BLaER1 (cell line): Measurements from ENCODE around the gene CASKIN1.
A peak's percentile ranks its signal among the peaks of the same experiment; 100 is the strongest.

Experiments
- H3K27ac ChIP-seq: shearing (Covaris generic); formaldehyde crosslinking; 2 replicates; pipeline ENCODE4 v1.8.1; 2022
- H3K27me3 ChIP-seq: shearing (Covaris generic); formaldehyde crosslinking; 2 replicates; pipeline ENCODE4 v1.8.1; 2022
- H3K36me3 ChIP-seq: shearing (Covaris generic); formaldehyde crosslinking; 2 replicates; pipeline ENCODE4 v1.8.1; 2022
- H3K4me1 ChIP-seq: shearing (Covaris generic); formaldehyde crosslinking; 2 replicates; pipeline ENCODE4 v1.8.1; 2022
- H3K4me2 ChIP-seq: shearing (Covaris generic); formaldehyde crosslinking; 2 replicates; pipeline ENCODE4 v1.8.1; 2022
- H3K4me3 ChIP-seq: shearing (Covaris generic); formaldehyde crosslinking; 2 replicates; pipeline ENCODE4 v1.8.1; 2022
- H3K9ac ChIP-seq: shearing (Covaris generic); formaldehyde crosslinking; 2 replicates; pipeline ENCODE4 v1.8.1; 2022
- H3K9me3 ChIP-seq: shearing (Covaris generic); formaldehyde crosslinking; 2 replicates; pipeline ENCODE4 v1.8.1; 2022
- H4K20me1 ChIP-seq: shearing (Covaris generic); formaldehyde crosslinking; 2 replicates; pipeline ENCODE4 v1.8.1; 2022
- Cebpa-rat ChIP-seq: shearing (Covaris generic); IDR thresholded peaks from 2 replicates; pipeline ENCODE4 v1.8.1; 2022

CASKIN1 gene

GRCh38 chr16:2166263-2167067 lies 29.9 kb downstream of the CASKIN1 start:
- Histone ChIP-seq H3K9me3 (peaks cover 16% of the 10 kb centered on the region; the same call in 1 of the 2 replicates), H3K4me2 (no peak overlapping the region), H3K36me3 (peaks cover 75% of the 10 kb centered on the region), H3K4me3 (no peak overlapping the region), H4K20me1 (peaks cover 90% of the 10 kb centered on the region), H3K27ac (no peak overlapping the region), H3K9ac (no peak overlapping the region), H3K4me1 (peaks cover 64% of the 10 kb centered on the region), H3K27me3 (no peaks in the 10 kb centered on the region)
- no peak for TF ChIP-seq Cebpa-rat

GRCh38 chr16:2165861-2166260 lies 30.5 kb downstream of the CASKIN1 start:
- H3K27ac ChIP-seq, result no peak overlapping the region
- H4K20me1 ChIP-seq, result peaks cover 89% of the 10 kb centered on the region
- no peak overlapping the region for H3K4me3 ChIP-seq
- no peak overlapping the region for H3K4me2 ChIP-seq
- no peak for TF ChIP-seq Cebpa-rat
- H3K9ac ChIP-seq, result no peak overlapping the region
- peaks cover 68% of the 10 kb centered on the region for H3K36me3 ChIP-seq
- peaks cover 16% of the 10 kb centered on the region; the same call in 1 of the 2 replicates for H3K9me3 ChIP-seq
- no peaks in the 10 kb centered on the region for H3K27me3 ChIP-seq
- peaks cover 63% of the 10 kb centered on the region for H3K4me1 ChIP-seq

- Histone ChIP-seq H3K4me3 (no peak overlapping the region), H3K27me3 (no peaks in the 10 kb centered on the region), H3K27ac (peak overlapping the region; percentile 87), H3K9ac (no peak overlapping the region), H3K4me1 (peaks cover 62% of the 10 kb centered on the region), H4K20me1 (peaks cover 91% of the 10 kb centered on the region), H3K4me2 (no peak overlapping the region), H3K9me3 (peaks cover 16% of the 10 kb centered on the region; the same call in 1 of the 2 replicates), H3K36me3 (peaks cover 66% of the 10 kb centered on the region)
- no peak for TF ChIP-seq Cebpa-rat
These were observed 33.1 kb downstream of the CASKIN1 start for GRCh38 chr16:2163211-2163881.

- H3K4me3 ChIP-seq, result no peak overlapping the region
- no peaks in the 10 kb centered on the region for H3K27me3 ChIP-seq
- peak overlapping the region; percentile 87 for H3K27ac ChIP-seq
- no peak for TF ChIP-seq Cebpa-rat
- H3K36me3 ChIP-seq, result peaks cover 66% of the 10 kb centered on the region
- H3K9ac ChIP-seq, result no peak overlapping the region
- H4K20me1 ChIP-seq, result peaks cover 91% of the 10 kb centered on the region
- peaks cover 62% of the 10 kb centered on the region for H3K4me1 ChIP-seq
- H3K9me3 ChIP-seq, result peaks cover 16% of the 10 kb centered on the region; the same call in 1 of the 2 replicates
- H3K4me2 ChIP-seq, result peak overlapping the region; percentile 98
These were observed 33.7 kb downstream of the CASKIN1 start for GRCh38 chr16:2162676-2163118.

- Histone ChIP-seq H3K27ac (peak overlapping the region; percentile 87), H3K9ac (peak overlapping the region; percentile 60), H3K4me1 (peaks cover 63% of the 10 kb centered on the region), H4K20me1 (peaks cover 91% of the 10 kb centered on the region), H3K4me2 (peak overlapping the region; percentile 98), H3K4me3 (peak overlapping the region; percentile 26; the same call in 1 of the 2 replicates), H3K36me3 (peaks cover 60% of the 10 kb centered on the region), H3K9me3 (peaks cover 16% of the 10 kb centered on the region; the same call in 1 of the 2 replicates), H3K27me3 (no peaks in the 10 kb centered on the region)
- TF ChIP-seq Cebpa-rat, result no peak
These were observed 34.5 kb downstream of the CASKIN1 start for GRCh38 chr16:2161911-2162310.

GRCh38 chr16:2160915-2161551 lies 35.4 kb downstream of the CASKIN1 start:
- Histone ChIP-seq H3K4me2 (peak overlapping the region; percentile 98), H3K9me3 (peaks cover 16% of the 10 kb centered on the region; the same call in 1 of the 2 replicates), H3K4me1 (peaks cover 67% of the 10 kb centered on the region), H3K4me3 (peak overlapping the region; percentile 62), H3K36me3 (peaks cover 52% of the 10 kb centered on the region), H3K27me3 (no peaks in the 10 kb centered on the region), H4K20me1 (peaks cover 91% of the 10 kb centered on the region), H3K27ac (peak overlapping the region; percentile 88), H3K9ac (peak overlapping the region; percentile 75)
- TF ChIP-seq Cebpa-rat, result no peak

- H3K9me3 ChIP-seq, result peaks cover 14% of the 10 kb centered on the region; the same call in 1 of the 2 replicates
- H4K20me1 ChIP-seq, result peaks cover 88% of the 10 kb centered on the region
- H3K36me3 ChIP-seq, result peaks cover 37% of the 10 kb centered on the region
- H3K4me3 ChIP-seq, result peak overlapping the region; percentile 67
- peaks cover 67% of the 10 kb centered on the region for H3K4me1 ChIP-seq
- no peak for TF ChIP-seq Cebpa-rat
- H3K27ac ChIP-seq, result peak overlapping the region; percentile 88
- no peaks in the 10 kb centered on the region for H3K27me3 ChIP-seq
- H3K4me2 ChIP-seq, result peak overlapping the region; percentile 98
- peak overlapping the region; percentile 92 for H3K9ac ChIP-seq
These were observed 37.1 kb downstream of the CASKIN1 start for GRCh38 chr16:2159175-2159838.

GRCh38 chr16:2158262-2158638 lies 38.2 kb downstream of the CASKIN1 start:
- Histone ChIP-seq H3K4me3 (peak overlapping the region; percentile 67), H3K9ac (peak overlapping the region; percentile 92)

More at GRCh38 chr16:2158262-2158638, 38.2 kb downstream of the CASKIN1 start:
- H3K36me3 ChIP-seq, result peaks cover 36% of the 10 kb centered on the region
- peak overlapping the region; percentile 88 for H3K27ac ChIP-seq
- H3K27me3 ChIP-seq, result no peaks in the 10 kb centered on the region
- peaks cover 3% of the 10 kb centered on the region; the same call in 1 of the 2 replicates for H3K9me3 ChIP-seq
- H4K20me1 ChIP-seq, result peaks cover 88% of the 10 kb centered on the region
- H3K4me2 ChIP-seq, result peak overlapping the region; percentile 98
- no peak for TF ChIP-seq Cebpa-rat
- peaks cover 65% of the 10 kb centered on the region for H3K4me1 ChIP-seq
